NCI-H524 (cell line): ENCODE data around the gene STK39.

ENCODE experiments used
- DNase-seq, 2 experiments: peaks; one replicate each; lab custom pipeline; 2025; lab: John Stamatoyannopoulos, UW

The STK39 gene

DNA sequence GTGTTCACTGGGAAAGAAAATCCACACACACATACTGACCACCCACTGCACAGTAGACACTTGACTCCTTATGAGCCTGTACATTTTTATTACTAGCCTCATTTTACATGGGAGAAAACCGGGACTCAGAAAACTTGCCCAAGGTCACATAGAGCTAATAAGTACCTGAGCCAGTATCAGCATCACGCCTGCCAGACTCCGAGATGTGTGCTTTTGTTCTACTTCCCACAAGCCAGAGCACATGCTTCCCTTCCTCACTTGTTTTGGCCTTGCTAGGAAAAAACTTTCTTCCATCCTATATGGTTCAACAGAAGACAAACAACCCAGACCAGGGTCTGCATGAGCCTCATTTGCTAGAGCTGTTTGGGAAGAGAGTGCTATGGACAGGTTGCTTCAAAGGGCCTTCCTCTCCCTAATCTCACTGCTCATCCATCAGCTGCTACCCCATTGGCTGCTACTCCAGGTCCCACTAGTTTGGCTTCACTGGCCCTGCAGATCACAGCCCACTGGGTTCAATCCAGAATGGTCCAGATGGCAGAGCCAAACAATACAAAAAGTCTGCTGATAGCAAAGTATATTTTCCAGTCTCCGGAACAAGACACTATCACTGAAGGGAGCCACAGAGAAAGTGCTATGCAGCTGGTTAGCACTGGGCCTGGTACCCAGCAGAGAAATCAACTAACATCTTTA, 63.9 kb downstream of the STK39 start:
- peak in 1 of 2 experiments; percentile 14 for DNase-seq

DNA sequence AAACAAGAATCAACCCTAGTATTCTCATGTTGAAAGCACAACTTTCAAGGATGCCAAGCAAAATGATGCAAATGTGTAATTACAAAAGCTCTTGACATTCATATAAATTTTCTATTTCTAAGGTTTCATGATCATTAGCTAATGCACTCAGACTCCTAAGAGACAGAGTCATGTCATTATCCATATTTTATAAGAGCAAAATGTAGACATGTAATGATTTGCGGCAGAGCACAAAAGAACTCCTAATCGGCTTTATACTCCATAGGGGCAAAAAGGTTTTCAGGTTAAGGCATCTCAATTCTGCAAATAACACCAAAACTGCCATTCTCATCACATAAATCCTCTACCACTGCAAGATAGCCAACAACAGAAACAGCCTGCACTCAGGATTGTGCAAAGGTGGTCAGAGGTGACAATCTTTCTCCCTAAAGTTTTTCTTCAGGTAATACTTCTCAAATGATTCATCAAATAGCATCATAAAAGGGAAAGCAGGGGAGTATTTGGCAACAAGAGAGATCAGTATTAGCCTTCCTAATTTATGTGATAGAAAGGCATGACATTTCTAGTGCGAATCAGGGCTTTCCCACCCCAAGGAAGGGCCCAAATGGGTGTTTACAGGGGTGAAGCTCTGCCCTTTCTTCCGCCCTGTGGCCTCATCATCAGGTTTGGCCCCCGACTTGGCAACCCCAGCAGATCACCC, 64.7 kb downstream of the STK39 start:
- DNase-seq: no peak

DNA sequence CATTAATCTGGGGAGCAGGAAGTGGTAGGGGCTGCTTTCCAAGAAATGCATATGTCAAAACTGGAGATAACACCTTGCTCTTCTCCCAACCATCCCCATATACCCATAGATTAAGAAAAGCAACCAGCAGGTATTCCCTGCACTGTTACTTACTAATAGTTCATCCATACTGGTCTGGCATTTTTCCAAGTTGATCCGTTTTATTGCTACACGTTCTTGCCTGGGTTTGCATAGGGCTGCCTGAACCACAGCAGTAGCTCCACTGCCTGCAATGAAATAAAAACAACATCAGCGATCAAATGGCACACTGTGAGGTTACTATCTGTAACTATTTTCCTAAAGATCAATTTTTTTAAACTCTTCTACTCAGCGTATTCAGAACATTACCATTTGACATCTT, 65.6 kb downstream of the STK39 start:
- DNase-seq: peak in 1 of 2 experiments; percentile 39

DNA sequence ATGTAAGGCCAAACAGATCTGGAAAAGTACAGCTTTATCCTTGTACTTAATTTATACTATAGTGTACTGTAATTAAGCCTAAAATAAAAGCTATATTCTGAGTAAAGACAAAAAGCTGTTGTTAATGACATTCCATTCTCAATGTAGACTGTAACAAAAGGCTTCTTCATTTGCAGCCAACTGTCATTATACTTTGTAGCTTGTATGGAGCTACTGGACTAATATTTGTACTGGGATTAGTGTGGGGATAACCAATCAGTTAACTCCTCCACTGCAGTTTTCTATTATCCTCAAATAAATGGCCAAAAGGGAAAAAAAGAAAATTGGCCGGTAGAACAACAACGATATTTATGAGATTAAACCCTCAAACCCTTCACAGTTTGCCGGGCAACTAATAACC, 66.5 kb downstream of the STK39 start:
- peak; percentile 33 to 84 for DNase-seq

DNA sequence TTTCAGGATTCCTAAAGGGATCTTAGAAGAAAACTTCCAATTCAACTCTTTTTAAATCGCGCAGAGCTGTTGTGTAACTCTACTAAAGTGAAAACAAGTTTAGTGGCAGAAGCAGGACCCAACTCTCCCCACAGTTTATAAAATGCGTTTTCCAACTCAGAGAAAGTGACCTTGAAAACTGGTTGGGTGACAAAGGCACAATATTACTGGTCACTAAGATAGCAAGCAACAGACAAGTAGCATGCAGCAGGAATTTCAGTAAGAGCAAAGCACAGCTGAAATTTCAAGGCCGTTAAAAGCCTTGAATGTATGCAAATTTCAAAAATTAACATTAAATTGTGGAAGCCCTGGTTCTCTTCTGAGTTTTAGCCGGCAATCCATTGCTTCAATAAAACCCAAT, 66.9 kb downstream of the STK39 start:
- DNase-seq: no peak

DNA sequence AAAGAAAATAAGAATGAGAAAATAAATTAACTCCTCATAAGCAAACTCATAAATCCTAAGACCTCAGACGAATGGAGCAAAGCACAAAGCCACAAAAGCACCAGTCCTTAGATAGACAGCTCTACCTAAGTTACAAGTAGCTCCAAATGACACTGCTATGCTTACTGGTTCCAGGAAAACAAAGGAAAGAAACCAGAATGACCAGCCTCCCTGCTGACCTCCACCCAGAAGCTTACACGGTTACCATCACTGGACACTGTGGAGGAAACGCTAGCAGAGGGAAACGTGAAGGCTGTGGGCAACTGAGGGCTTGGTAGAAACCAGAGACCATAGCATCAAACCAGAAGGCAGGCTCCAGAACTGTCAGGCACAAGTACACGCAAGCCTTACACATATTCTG, 67.8 kb downstream of the STK39 start:
- DNase-seq: no peak

DNA sequence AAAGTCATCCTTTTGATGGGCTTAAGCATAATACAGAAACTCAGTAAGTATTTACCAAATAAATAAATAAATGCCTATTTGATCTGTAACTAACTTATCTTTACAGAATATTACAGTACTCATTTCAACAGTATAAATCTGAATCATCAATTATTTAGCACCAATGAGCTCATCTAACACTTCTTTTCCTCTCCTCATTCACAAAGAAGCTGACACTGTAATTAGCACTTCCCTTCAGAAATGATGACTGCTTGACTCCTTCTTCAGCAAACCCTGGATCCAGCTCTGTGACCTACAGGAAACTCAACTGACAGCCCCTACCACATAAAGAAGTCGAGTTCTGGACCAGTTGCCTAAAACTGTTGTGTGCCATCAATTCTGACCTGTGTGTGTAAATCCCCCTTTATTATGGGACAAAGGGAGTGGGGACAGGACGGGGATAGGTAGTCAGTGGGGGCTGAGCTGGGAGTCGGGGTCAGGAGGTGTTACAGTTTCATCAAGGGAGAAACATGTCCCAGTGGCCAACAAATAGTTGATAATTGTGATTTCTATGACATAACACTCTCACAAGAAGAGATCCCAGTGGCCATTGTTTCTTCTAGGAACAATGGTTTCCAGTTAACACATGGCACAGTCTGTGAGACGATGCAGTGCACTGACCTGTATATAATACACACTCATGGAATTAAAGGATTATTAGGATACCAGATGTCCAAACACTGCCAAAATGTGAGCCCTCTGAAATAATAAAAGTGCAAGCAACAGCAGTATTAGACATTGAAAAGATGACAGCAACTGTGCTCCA, 68.7 kb downstream of the STK39 start:
- peak in 1 of 2 experiments; percentile 24 for DNase-seq

DNA sequence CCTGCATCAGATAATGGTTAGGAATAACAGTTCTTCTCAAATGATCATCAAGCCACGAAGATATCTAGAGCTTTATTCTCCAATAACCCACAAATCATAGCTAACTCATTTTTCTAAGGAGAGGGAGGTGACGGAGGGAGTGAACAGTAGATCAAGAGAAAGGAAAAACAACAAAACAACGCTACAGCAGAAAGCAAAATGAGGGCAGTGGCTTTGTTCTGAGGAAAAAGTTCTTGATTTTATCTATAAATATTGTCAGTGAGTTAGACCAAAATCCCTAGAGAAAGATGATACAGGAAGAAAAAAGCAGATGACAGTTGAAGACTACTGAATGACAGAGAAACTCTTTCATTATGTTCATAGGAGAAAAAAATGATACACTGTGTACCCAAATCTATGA, 71.0 kb downstream of the STK39 start:
- no peak for DNase-seq

DNA sequence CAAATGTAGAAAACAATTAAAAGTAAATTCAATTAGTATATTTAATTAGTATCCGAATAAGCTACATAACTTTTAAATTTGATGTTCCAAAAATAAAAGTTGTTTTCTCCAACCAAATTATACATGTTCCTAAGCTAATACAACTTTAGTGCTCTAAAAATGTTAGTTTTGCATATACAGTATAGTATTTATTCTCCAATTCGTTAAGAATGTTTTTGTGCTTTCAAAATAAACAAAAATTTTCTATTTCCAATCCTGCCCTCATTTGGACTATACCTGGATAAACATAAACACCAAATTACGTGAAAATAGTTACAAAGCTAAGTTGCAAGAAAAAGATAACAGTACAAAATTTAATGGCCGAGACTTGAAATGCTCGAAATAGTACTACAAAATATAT, 71.9 kb downstream of the STK39 start:
- no peak for DNase-seq

DNA sequence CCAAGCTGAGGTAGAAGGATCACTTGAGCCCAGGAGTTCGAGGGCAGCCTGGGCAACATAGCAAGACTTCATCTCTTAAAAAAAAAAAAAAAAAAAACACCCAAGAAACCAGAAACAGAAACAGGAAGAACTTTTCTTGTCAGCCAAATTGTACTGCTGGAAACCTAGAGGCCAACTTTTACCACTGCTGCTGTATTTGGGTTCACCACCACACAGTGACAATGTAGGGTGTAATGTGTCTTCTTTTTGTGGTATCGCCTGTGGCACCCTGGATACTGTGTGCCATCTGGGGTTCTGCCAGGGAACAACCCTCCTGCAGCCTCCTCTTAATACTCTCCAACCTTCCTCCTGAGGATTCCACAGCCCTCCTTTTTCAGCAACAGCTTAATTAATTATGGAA, 72.6 kb downstream of the STK39 start:
- no peak for DNase-seq

DNA sequence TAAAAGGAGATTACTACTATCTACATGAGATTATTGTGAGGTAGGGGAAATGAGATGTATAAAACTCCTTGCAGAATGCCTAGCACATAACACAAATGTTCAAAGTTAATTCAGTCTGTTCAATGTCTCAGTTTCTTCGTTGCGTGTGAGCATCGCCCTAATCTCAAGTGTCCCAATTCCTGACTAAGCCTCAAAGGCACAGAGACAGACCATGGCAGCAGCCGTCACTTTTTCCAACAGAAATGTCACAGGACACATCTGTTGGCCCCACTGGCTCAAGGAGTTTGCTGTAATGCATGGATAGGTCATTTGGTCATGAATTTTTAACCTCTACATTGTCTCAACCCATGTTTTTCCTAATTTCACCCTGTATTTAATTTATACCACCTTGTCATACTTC, 75.3 kb downstream of the STK39 start:
- DNase-seq: no peak

DNA sequence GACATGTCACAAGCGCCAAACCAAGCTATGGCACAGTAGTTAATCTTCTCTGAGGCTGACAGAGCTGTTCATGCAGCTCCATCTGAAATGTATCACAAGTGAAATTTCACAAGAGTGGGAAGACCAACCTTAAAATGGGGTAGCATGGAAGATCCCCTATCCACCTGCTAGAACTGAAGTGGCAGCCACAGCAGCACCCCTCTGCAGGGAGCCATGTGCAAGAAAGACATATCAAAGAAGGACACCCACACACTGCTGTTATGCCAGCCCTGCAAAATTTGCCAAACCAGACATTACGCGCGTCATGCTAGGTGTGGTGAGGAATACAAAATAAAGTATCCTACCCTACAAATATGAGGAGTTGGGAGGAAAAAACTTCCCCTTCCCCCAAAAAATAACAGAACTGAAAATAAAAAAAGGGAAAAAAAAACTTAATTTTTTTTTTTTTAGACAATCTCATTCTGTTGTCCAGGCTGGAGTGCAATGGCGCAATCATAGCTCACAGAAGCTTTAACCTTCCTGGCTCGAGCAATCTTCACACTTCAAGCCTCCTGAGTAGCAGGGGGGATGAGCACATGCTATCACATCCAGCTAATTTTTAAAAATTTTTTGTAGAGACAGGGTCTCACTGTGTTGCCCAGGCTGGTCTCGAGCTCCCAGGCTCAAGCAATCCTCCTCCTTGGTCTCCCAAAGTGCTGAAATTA, 76.2 kb downstream of the STK39 start:
- no peak for DNase-seq

DNA sequence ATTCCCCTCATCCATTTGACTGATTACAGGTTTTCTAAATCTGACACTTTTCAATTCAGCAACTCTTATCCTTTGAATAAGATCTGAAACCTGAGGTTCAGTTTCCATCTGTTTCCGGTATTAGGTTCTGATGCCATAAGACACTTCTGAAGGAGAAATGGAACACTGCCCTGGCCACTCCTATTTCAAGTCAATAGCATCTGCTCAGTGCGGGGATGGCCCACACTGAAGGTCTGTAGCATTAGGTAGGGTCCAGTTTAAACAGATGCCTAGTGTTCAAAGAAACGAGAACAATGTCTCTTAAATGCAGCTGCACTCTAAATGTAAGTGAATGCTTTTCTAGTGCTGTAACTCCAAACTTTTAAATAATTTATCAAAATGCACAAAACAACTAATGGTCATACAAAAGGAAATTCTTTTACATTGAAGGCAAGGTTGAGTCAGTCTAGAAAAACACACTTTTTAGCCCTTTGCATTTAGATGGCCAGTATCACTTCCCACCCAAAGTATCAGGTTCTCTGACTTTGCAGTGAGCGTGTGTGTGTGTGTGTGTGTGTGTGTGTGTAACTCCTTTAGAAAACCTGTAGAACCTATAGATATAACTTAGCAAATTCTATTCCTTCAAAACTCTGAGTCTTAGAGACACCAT, 78.2 kb downstream of the STK39 start:
- DNase-seq: peak; percentile 84 to 97

DNA sequence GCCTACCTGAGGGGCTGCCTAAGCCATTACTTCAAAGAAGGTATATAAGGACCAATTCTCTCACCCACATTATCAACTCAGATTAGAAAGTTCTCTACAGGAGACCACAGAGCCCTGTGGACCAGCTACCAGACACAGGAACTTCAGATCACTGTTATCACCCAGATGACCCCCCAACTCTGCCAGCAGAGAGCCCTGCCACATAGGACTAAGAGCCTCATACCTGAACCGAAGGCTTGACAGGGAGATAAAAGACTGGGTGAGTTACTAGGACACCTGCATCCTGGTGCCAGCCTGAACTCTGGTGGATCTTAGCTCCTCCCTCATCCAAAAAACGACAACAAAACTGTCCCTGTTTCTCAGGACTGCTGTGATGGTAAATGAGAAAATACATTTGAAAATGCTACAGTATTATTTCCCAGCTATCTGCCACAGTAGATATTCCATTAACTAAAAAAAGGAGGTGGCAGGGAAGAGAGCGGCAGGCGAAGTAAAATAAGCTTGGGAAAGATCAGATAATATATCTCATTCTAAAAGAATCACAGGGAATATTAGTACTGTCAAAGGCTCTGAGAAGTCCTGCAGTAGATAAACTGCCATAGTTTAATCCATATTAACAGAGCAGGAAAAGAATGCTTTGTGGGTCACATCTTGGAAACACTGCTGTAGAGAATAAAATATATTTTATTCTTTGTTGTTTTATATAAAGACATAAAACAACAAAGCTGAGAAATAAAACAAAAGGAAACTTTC, 79.7 kb downstream of the STK39 start:
- no peak for DNase-seq

DNA sequence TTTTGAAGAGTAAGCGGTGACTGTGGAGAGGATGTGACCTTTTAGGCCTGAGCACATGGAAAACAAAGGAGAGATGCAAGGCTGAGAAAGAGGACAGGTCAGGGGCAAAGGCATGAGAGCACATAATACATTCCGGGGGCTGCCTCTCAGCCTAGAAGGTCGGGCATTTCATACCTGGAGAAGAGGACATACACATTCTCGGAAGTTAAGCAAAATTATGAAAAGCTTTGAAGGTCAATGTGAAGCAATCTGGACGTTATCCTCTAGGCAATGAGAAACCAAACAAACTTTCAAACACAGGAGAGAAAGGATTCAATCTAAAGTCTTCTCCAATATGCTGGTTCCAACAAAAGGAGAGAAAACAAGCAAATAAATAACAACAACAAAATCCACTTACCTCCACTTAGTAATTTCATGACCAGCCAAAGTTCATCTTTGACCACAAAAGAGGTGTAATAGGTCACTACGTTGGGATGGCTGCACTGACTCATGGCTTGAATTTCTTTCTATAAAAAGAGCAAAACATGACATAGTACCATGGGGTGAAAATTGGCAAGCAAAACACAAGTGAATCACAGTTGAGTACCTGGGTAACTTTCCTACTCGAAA, 80.4 kb downstream of the STK39 start:
- DNase-seq: no peak

DNA sequence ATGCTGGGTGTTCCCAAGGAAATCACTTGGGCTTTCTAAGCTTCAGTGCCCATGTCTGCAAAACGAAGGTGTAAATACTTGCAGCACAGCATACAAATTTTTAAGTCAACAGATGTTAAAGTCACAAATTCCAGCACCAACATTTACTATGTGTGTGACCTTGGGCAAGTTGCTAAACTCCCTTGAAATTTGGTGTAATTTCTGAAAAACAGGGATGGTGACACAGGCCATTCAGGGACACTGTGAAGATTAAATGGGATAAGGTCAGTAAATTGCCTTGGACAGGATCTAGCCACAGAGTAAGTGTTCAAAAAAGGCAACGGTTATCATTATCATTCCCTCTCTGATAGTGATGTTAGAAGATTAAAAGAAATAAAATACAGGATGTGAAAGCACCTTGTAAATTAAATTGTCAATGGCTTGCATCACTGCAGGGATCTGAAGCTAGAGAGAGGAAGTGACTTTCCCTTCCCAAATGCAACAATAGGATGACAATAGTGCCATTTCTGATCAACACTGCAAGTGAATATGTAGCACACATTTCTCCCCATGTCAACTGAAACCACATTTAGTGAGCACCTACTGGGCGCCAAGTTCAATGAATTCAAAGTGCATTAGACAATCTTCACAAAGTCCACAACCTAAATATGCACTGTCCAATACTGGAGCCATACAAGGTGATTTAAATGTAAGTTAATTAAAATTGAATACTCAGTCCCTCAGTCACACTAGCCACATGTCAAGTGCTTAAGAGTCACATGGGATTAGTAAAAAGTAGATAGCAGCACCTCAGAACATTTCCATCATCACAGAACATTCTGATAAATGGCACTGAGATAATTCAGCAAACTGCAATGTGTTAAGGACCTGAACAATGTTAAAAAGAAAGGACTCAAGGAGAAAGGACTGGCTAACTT, 81.2 kb downstream of the STK39 start:
- DNase-seq: no peak

DNA sequence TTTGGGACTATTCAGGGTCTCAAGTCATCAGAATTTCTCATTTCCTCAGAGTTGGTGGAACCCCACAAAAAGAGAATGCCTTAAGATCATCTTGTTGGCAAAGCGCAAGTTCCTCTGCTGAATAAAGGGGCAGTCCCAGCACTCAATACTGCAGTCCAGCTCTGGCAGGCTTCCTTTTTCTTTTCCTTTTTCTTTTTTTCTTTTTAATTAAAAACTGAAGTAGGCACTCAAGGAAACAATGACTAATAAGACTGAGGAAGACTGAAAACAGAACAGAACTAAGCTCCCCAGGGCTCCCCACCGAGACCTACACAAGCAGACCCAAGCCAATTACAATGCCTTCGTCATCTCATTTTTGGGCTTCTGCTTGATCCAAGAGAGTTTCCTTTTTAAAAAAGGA, 82.0 kb downstream of the STK39 start:
- no peak for DNase-seq

DNA sequence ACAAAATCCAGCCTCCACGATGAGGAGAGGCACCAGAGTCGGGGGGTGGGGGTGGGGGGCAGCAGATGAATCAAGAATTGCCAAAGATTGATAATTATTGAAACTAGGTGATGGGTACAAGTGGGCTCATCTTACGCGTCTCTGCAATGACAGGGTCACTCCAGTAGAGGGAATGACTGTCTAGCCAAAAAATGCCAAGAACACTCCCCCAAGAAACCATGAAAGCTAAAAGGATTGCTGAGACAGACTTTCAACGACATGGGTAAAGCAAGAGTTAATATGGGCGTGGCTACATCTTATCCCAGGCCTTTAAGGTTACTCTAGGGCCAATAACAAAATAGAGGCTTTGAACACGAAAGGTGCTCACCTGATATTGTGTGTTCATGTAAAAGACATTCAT, 86.5 kb downstream of the STK39 start:
- peak; percentile 19 to 69 for DNase-seq

DNA sequence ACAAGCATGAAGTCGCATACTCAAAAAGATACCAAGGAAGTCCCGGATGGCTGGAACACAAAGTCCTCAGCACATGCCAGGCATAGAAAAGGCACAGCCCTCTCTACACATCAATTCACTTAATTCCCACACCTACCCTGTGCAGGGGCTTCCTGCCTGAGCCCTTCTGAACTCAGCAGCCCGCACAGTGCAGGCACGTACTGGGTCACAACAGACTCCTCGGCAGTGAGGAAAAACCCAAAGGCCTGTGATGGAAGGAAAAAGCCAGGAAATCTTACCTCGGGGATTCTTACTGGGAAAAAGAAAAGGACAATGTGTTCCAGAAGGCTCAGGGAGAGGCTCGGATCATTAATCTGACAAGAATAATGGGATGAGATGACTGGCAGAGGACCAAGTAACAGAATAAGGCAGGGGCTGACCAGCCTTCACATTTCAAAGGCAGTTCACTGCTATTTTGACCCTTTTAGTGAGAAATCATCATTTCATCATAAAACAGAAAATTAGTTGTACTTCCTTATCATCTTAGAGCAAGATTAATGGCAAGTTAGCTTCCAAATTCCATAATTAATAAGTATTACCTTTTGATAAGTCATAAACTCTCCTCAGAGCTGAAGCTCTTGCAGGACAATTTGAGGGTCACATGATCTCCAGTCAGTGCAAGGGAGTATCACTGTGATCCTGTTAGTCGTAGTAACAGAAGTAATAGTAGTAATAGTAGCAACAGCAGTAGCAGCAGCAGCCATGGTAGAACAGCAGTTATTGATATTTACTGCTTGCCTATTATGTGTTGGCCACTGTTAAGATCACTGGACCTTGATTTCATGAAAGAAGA, 87.4 kb downstream of the STK39 start:
- no peak for DNase-seq
